HEK293 (cell line): ENCODE data around the gene HYOU1.

Source experiments
- CTCF ChIA-PET: fragments of 350-600 bp; formaldehyde crosslinking; extraction: SDS; loops from one replicate; lab custom pipeline; 2021; ENCODE audit warnings: antibody characterized with exemption; lab: Yijun Ruan, JAX
- POLR2A ChIA-PET: fragments of 300-600 bp; formaldehyde crosslinking; extraction: SDS; loops from one replicate; lab custom pipeline; 2020; ENCODE audit warnings: antibody characterized with exemption, inconsistent platforms; lab: Yijun Ruan, JAX
- H3K27ac ChIP-seq: fragments of 200-500 bp; sonication (Bioruptor generic); 2 replicates; pipeline ENCODE4 v1.5.1; 2014; ENCODE audit warnings: low read depth, low read length, control low read depth, inconsistent platforms; ENCODE audit errors: extremely low read depth
- H3K36me3 ChIP-seq, 2 experiments: fragments of 200-500 bp in 1 of 2; sonication (Bioruptor generic) in 1 of 2; 1 replicate in 1 of 2; 2 replicates in 1 of 2; pipeline ENCODE4 v1.5.1; 2014 to 2017; ENCODE audit warnings: inconsistent platforms in 2 of 2, low read length in 2 of 2; ENCODE audit not compliant: control insufficient read depth in 2 of 2, insufficient read depth in 1 of 2
- H3K4me1 ChIP-seq: fragments of 200-500 bp; sonication (Bioruptor generic); 2 replicates; pipeline ENCODE4 v1.5.1; 2014; ENCODE audit warnings: mild to moderate bottlenecking, low read length, inconsistent platforms; ENCODE audit not compliant: control insufficient read depth, insufficient read depth
- H3K4me3 ChIP-seq: 2 replicates; pipeline ENCODE4 v1.5.1; 2011; ENCODE audit warnings: low read depth, mild to moderate bottlenecking, control low read depth, low read length, moderate library complexity
- H3K9me3 ChIP-seq: fragments of 200-500 bp; sonication (Bioruptor generic); 2 replicates; pipeline ENCODE4 v1.5.1; 2014; ENCODE audit warnings: low read depth, low read length, inconsistent platforms; ENCODE audit not compliant: control insufficient read depth, insufficient read depth
- ELK4 ChIP-seq: IDR thresholded peaks from 2 replicates; pipeline ENCODE4 v1.6.1; 2011; ENCODE audit warnings: mild to moderate bottlenecking, low read depth, low read length, borderline replicate concordance
- FEZF1 ChIP-seq: fragments of 450-650 bp; formaldehyde crosslinking; IDR thresholded peaks from 2 replicates; pipeline ENCODE4 v1.5.1; 2016; ENCODE audit warnings: missing biosample characterization, missing genetic modification characterization
- KLF7 ChIP-seq: fragments of 450-650 bp; formaldehyde crosslinking; IDR thresholded peaks from 2 replicates; pipeline ENCODE4 v1.5.1; 2016; ENCODE audit warnings: missing biosample characterization, missing genetic modification characterization, borderline replicate concordance
- KLF8 ChIP-seq: fragments of 450-650 bp; formaldehyde crosslinking; IDR thresholded peaks from 2 replicates; pipeline ENCODE4 v1.5.1; 2016; ENCODE audit warnings: missing biosample characterization, missing genetic modification characterization
- PATZ1 ChIP-seq: fragments of 450-650 bp; formaldehyde crosslinking; IDR thresholded peaks from 2 replicates; pipeline ENCODE4 v1.5.1; 2016; ENCODE audit warnings: missing biosample characterization, missing genetic modification characterization
- REPIN1 ChIP-seq: fragments of 450-650 bp; formaldehyde crosslinking; IDR thresholded peaks from 2 replicates; pipeline ENCODE4 v1.5.1; 2017; ENCODE audit warnings: missing biosample characterization, missing genetic modification characterization, low read depth
- YY1 ChIP-seq: fragments of 450-650 bp; formaldehyde crosslinking; IDR thresholded peaks from 2 replicates; pipeline ENCODE4 v1.5.1; 2018; ENCODE audit warnings: missing biosample characterization, missing genetic modification characterization
- ZBTB17 ChIP-seq: fragments of 450-650 bp; formaldehyde crosslinking; IDR thresholded peaks from 2 replicates; pipeline ENCODE4 v1.5.1; 2016; ENCODE audit warnings: missing biosample characterization, missing genetic modification characterization
- ZBTB20 ChIP-seq: fragments of 450-650 bp; formaldehyde crosslinking; IDR thresholded peaks from 2 replicates; pipeline ENCODE4 v1.5.1; 2016; ENCODE audit warnings: missing biosample characterization, missing genetic modification characterization
- ZBTB8A ChIP-seq: fragments of 450-650 bp; formaldehyde crosslinking; IDR thresholded peaks from 2 replicates; pipeline ENCODE4 v1.5.1; 2016; ENCODE audit warnings: missing biosample characterization, missing genetic modification characterization
- ZFHX2 ChIP-seq: fragments of 450-650 bp; formaldehyde crosslinking; conservative IDR thresholded peaks from 2 replicates; pipeline ENCODE4 v1.5.1; 2016; ENCODE audit warnings: missing biosample characterization, missing genetic modification characterization
- ZNF10 ChIP-seq: fragments of 450-650 bp; formaldehyde crosslinking; IDR thresholded peaks from 2 replicates; pipeline ENCODE4 v1.5.1; 2017; ENCODE audit warnings: missing biosample characterization, missing genetic modification characterization
- ZNF133 ChIP-seq: fragments of 450-650 bp; formaldehyde crosslinking; IDR thresholded peaks from 2 replicates; pipeline ENCODE4 v1.5.1; 2016; ENCODE audit warnings: missing biosample characterization, missing genetic modification characterization
- ZNF138 ChIP-seq: fragments of 450-650 bp; formaldehyde crosslinking; IDR thresholded peaks from 2 replicates; pipeline ENCODE4 v1.5.1; 2016; ENCODE audit warnings: missing biosample characterization, missing genetic modification characterization, borderline replicate concordance
- ZNF157 ChIP-seq: fragments of 450-650 bp; formaldehyde crosslinking; IDR thresholded peaks from 2 replicates; pipeline ENCODE4 v1.5.1; 2016; ENCODE audit warnings: missing biosample characterization, missing genetic modification characterization
- ZNF341 ChIP-seq: fragments of 450-650 bp; formaldehyde crosslinking; IDR thresholded peaks from 2 replicates; pipeline ENCODE4; 2016; ENCODE audit warnings: low read depth, missing biosample characterization, missing genetic modification characterization
- ZNF366 ChIP-seq: fragments of 450-650 bp; formaldehyde crosslinking; conservative IDR thresholded peaks from 2 replicates; pipeline ENCODE4 v1.5.1; 2016; ENCODE audit warnings: missing biosample characterization, missing genetic modification characterization
- ZNF510 ChIP-seq: fragments of 450-650 bp; formaldehyde crosslinking; IDR thresholded peaks from 2 replicates; pipeline ENCODE4 v1.5.1; 2018; ENCODE audit warnings: mild to moderate bottlenecking, missing genetic modification characterization, missing biosample characterization; ENCODE audit not compliant: insufficient replicate concordance
- ZNF518A ChIP-seq: fragments of 450-650 bp; formaldehyde crosslinking; conservative IDR thresholded peaks from 2 replicates; pipeline ENCODE4 v1.5.1; 2016; ENCODE audit warnings: low read depth, missing biosample characterization, missing genetic modification characterization
- ZNF530 ChIP-seq: fragments of 450-650 bp; formaldehyde crosslinking; IDR thresholded peaks from 2 replicates; pipeline ENCODE4 v1.5.1; 2016; ENCODE audit warnings: low read depth, missing biosample characterization, missing genetic modification characterization
- ZNF544 ChIP-seq: fragments of 450-650 bp; formaldehyde crosslinking; IDR thresholded peaks from 2 replicates; pipeline ENCODE4 v1.5.0; 2017; ENCODE audit warnings: missing biosample characterization, missing genetic modification characterization
- ZNF548 ChIP-seq: fragments of 450-650 bp; formaldehyde crosslinking; IDR thresholded peaks from 2 replicates; pipeline ENCODE4 v1.5.1; 2016; ENCODE audit warnings: missing biosample characterization, missing genetic modification characterization
- ZNF623 ChIP-seq: fragments of 450-650 bp; formaldehyde crosslinking; IDR thresholded peaks from 2 replicates; pipeline ENCODE4 v1.5.1; 2016; ENCODE audit warnings: missing biosample characterization, missing genetic modification characterization
- ZNF654 ChIP-seq: fragments of 450-650 bp; formaldehyde crosslinking; IDR thresholded peaks from 2 replicates; pipeline ENCODE4 v1.5.1; 2016; ENCODE audit warnings: low read depth, missing biosample characterization, missing genetic modification characterization
- ZNF701 ChIP-seq: fragments of 450-650 bp; formaldehyde crosslinking; IDR thresholded peaks from 2 replicates; pipeline ENCODE4 v1.5.1; 2016; ENCODE audit warnings: missing biosample characterization, missing genetic modification characterization
- ZNF776 ChIP-seq: fragments of 450-650 bp; formaldehyde crosslinking; IDR thresholded peaks from 2 replicates; pipeline ENCODE4 v1.5.0; 2017; ENCODE audit warnings: missing biosample characterization, missing genetic modification characterization, borderline replicate concordance
- ZNF785 ChIP-seq: fragments of 450-650 bp; formaldehyde crosslinking; IDR thresholded peaks from 2 replicates; pipeline ENCODE4 v1.5.1; 2016; ENCODE audit warnings: missing biosample characterization, missing genetic modification characterization
- ZSCAN30 ChIP-seq: fragments of 450-650 bp; IDR thresholded peaks from 2 replicates; pipeline ENCODE4 v1.5.1; 2018; ENCODE audit warnings: missing biosample characterization, mild to moderate bottlenecking, missing genetic modification characterization, moderate library complexity
- ZXDB ChIP-seq: fragments of 450-650 bp; formaldehyde crosslinking; IDR thresholded peaks from 2 replicates; pipeline ENCODE4 v1.5.1; 2016; ENCODE audit warnings: missing biosample characterization, missing genetic modification characterization

HYOU1 gene

GRCh38 chr11:119101759-119102423, 44.9 kb upstream of the HYOU1 start, which contains the start of gene DPAGT1 (continued):
- TF ChIP-seq REPIN1 (tag by site-specific recombination) (no peak), KLF8 (tag by site-specific recombination) (peak; percentile 52), ZFHX2 (tag by site-specific recombination) (no peak), ZNF776 (no peak), ZBTB8A (tag by site-specific recombination) (peak; percentile 10; the same call in 1 of the 2 replicates), ZNF518A (tag by site-specific recombination) (peak; percentile 83), ZNF133 (no peak), ZNF701 (no peak), ZNF548 (tag by site-specific recombination) (no peak)

GRCh38 chr11:119100994-119101758, 44.2 kb upstream of the HYOU1 start:
- Histone ChIP-seq H3K9me3 (no peaks in the 10 kb centered on the region), H3K4me1 (no peaks in the 10 kb centered on the region), H3K27ac (peak overlapping the region; percentile 53), H3K4me3 (peak overlapping the region; percentile 63), H3K36me3 (peaks cover 0 to 29% of the 10 kb centered on the region in 2 experiments; a peak in 1 of 3 replicates)
- ChIA-PET POLR2A (interaction anchor here (0.6 to 1.8 kb wide), 17 partner anchors 7 to 509 kb away, joined by 3 to 22 read pairs (median 5); partner anchors contain the start of genes HINFP, HMBS, HYOU1 and MCAM), CTCF (interaction anchor here (0.8 to 2.3 kb wide), 9 partner anchors 22 to 412 kb away, joined by 3 to 7 read pairs (median 4); partner anchors contain the start of genes RPS25 and VPS11)
- TF ChIP-seq ZNF157 (tag by site-specific recombination), result no peak
- TF ChIP-seq ZSCAN30, result 0 out of 2 replicates have a peak, but pooled peaks have one; percentile 38
- no peak for TF ChIP-seq ZNF623 (tag by site-specific recombination)
- no peak for TF ChIP-seq ZNF544
- TF ChIP-seq ZXDB (tag by site-specific recombination), result no peak
- no peak for TF ChIP-seq KLF7
- no peak for TF ChIP-seq ZNF785 (tag by site-specific recombination)
- no peak for TF ChIP-seq ZNF530
- no peak for TF ChIP-seq FEZF1 (tag by site-specific recombination)
- no peak for TF ChIP-seq ZNF138 (tag by site-specific recombination)
- TF ChIP-seq ZNF366 (tag by site-specific recombination), result no peak
- TF ChIP-seq ZBTB17 (tag by site-specific recombination), result no peak
- TF ChIP-seq ZNF510, result no peak
- no peak for TF ChIP-seq PATZ1 (tag by site-specific recombination)
- no peak for TF ChIP-seq ZNF654
- TF ChIP-seq YY1 (tag by site-specific recombination), result no peak
- peak; percentile 62; the same call in 1 of the 2 replicates for TF ChIP-seq ZBTB20
- TF ChIP-seq ZNF10 (tag by site-specific recombination), result no peak
- TF ChIP-seq ZNF341 (tag by site-specific recombination), result peak; percentile 11; the same call in 1 of the 2 replicates
- no peak for TF ChIP-seq ELK4
